HEK293T (cell line): ENCODE measurements around the gene KRTAP5-4.
"Not testable (repeated sequence)": the region's sequence is repeated elsewhere in the genome, so short reads cannot be mapped to it uniquely, and the experiment has no call there.

Experiments
- CTCF ChIA-PET: fragments of 350-600 bp; formaldehyde crosslinking; extraction: SDS; loops from one replicate; lab custom pipeline; 2021; ENCODE audit warnings: antibody characterized with exemption, inconsistent platforms; lab: Yijun Ruan, JAX
- POLR2A ChIA-PET: fragments of 350-600 bp; formaldehyde crosslinking; extraction: SDS; loops from one replicate; lab custom pipeline; 2020; ENCODE audit warnings: antibody characterized with exemption, inconsistent platforms; lab: Yijun Ruan, JAX
- DNase-seq: peaks from one replicate; pipeline ENCODE4 v3.0.0; 2012; ENCODE audit warnings: mixed read lengths; ENCODE audit errors: extremely low spot score
- ARNT ChIP-seq: fragments of 450-650 bp; IDR thresholded peaks from 2 replicates; pipeline ENCODE4 v1.6.1; 2017; ENCODE audit warnings: mild to moderate bottlenecking
- BHLHE40 ChIP-seq: fragments of 450-650 bp; IDR thresholded peaks from 2 replicates; pipeline ENCODE4 v1.6.1; 2016; ENCODE audit warnings: mild to moderate bottlenecking, moderate library complexity, borderline replicate concordance
- CTBP1 ChIP-seq: fragments of 450-650 bp; IDR thresholded peaks from 2 replicates; pipeline ENCODE4 v1.6.1; 2016; ENCODE audit warnings: borderline replicate concordance
- ELF4 ChIP-seq: fragments of 450-650 bp; IDR thresholded peaks from 2 replicates; pipeline ENCODE4 v1.6.1; 2017; ENCODE audit warnings: antibody characterized with exemption
- FOXA1 ChIP-seq: fragments of 450-650 bp; IDR thresholded peaks from 2 replicates; pipeline ENCODE4 v1.6.1; 2016; ENCODE audit warnings: mild to moderate bottlenecking
- FOXK2 ChIP-seq: fragments of 450-650 bp; IDR thresholded peaks from 2 replicates; pipeline ENCODE4 v1.6.1; 2016; ENCODE audit warnings: mild to moderate bottlenecking
- FOXM1 ChIP-seq: fragments of 450-650 bp; IDR thresholded peaks from 2 replicates; pipeline ENCODE4 v1.6.1; 2017; ENCODE audit warnings: mild to moderate bottlenecking, borderline replicate concordance
- HDGF ChIP-seq: fragments of 450-650 bp; IDR thresholded peaks from 2 replicates; pipeline ENCODE4 v1.6.1; 2017; ENCODE audit warnings: antibody characterized with exemption, borderline replicate concordance
- L3MBTL2 ChIP-seq: fragments of 450-650 bp; conservative IDR thresholded peaks from 2 replicates; pipeline ENCODE4 v1.6.1; 2016; ENCODE audit warnings: mild to moderate bottlenecking
- LEF1 ChIP-seq: fragments of 450-650 bp; IDR thresholded peaks from 2 replicates; pipeline ENCODE4 v1.6.1; 2017; ENCODE audit warnings: mild to moderate bottlenecking, borderline replicate concordance
- NFRKB ChIP-seq: fragments of 450-650 bp; IDR thresholded peaks from 2 replicates; pipeline ENCODE4 v1.6.1; 2016; ENCODE audit warnings: mild to moderate bottlenecking, moderate library complexity
- SP1 ChIP-seq: fragments of 450-650 bp; IDR thresholded peaks from 2 replicates; pipeline ENCODE4 v1.6.1; 2017
- SUZ12 ChIP-seq: fragments of 450-650 bp; IDR thresholded peaks from 2 replicates; pipeline ENCODE4 v1.6.1; 2016; ENCODE audit warnings: mild to moderate bottlenecking
- TARDBP ChIP-seq: fragments of 450-650 bp; IDR thresholded peaks from 2 replicates; pipeline ENCODE4 v1.6.1; 2016
- ZNF384 ChIP-seq: fragments of 450-650 bp; IDR thresholded peaks from 2 replicates; pipeline ENCODE4 v1.6.1; 2016
- TF ChIP-seq, protein P1 (sequence below): fragments of 450-650 bp; IDR thresholded peaks from 2 replicates; pipeline ENCODE4 v1.6.1; 2016

Gene KRTAP5-4

DNA sequence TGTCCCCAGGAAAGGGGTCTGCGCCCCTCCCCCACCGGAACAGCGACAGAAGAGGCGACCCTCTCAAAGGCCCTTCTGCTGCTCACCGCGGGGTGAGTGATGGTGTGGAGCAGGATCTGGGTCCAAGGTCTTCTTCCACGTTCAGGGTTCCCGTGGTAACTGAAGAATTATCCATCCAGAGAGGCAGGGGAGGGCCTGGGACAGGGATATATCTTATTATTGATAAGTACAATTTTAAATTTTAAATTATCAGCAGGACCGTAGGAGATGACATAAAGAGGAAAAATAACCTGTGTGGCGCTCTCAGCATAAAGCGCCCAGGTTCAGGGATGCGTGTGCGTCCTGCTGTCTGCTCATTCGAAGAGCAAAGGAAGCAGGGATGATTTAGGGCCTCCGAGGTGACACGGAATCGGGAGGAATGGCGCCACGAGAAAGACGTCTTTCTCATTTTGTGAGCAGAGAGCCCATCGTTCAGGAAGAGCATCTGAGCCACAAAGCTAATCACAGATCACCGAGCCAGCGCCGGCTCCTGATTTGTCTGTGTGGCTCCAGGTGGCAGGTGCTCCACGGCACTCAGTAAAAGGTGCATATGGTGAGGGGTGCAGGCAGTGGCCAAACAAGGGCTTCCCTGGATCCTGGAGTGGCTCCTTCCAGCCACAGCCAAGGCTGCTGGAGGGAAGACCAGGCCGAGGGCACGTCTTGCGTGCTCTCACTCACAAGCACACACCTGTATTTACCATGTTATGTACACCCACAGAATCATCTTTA is 26.9 kb upstream of the KRTAP5-4 start:
- POLR2A ChIA-PET, result no interaction called here
- DNase-seq, result no peak
- CTCF ChIA-PET, result interaction anchor here (1.7 kb wide), 1 partner anchor 503 kb away, joined by 4 read pairs; no protein-coding TSS in a partner anchor
- no peak for TF ChIP-seq SUZ12
- no peak for TF ChIP-seq HDGF
- TF ChIP-seq BHLHE40, result no peak
- TF ChIP-seq CTBP1, result no peak
- no peak for TF ChIP-seq TARDBP
- no peak for TF ChIP-seq FOXA1

DNA sequence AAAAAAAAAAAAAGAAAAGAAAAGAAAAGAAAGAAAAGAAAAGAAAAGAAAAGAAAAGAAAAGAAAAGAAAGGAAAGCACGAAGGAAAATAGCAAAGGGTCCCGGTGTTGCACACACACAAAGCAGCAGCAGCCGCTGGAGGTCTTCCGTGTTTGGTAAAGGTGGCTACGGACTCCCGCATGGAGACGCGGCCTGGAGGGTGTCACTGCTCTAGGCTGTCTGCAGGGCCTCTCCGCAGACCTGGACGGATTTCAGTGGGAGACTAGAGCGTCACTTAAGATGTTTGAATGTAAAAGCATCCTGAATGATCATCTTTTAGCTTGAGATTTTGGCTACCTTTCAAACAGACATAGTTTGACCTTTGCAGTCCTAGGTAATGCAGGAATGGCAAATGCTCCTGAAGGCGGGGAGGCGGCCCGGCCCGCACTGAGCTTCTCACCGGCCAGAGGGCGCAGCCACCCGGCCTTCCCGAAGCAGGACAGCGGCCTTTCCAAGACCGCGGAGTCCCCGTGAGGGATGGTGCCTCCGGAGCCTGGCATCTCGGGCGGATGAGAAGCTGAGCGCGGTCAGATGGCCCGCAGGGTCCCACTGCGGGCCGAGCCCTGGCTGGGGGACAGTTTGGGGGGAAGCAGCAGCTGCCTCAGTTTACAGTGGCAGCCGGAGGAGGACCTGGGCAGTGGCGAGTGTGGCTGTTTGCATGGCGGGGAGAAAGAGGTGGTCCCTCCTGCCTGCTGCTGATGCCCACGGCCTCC is 26.1 kb upstream of the KRTAP5-4 start:
- CTCF ChIA-PET, result interaction anchor here (1.7 kb wide), 1 partner anchor 504 kb away, joined by 4 read pairs; no protein-coding TSS in a partner anchor
- no peak for TF ChIP-seq CTBP1
- no peak for TF ChIP-seq ELF4
- no peak for TF ChIP-seq ZNF384
- TF ChIP-seq FOXM1, result no peak
- no peak for TF ChIP-seq NFRKB
- TF ChIP-seq LEF1, result no peak
- TF ChIP-seq, protein P1, sequence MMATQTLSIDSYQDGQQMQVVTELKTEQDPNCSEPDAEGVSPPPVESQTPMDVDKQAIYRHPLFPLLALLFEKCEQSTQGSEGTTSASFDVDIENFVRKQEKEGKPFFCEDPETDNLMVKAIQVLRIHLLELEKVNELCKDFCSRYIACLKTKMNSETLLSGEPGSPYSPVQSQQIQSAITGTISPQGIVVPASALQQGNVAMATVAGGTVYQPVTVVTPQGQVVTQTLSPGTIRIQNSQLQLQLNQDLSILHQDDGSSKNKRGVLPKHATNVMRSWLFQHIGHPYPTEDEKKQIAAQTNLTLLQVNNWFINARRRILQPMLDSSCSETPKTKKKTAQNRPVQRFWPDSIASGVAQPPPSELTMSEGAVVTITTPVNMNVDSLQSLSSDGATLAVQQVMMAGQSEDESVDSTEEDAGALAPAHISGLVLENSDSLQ, result no peak
- no peak for TF ChIP-seq HDGF
- no peak for TF ChIP-seq FOXA1
- no peak for TF ChIP-seq ARNT
- no peak for TF ChIP-seq FOXK2
- TF ChIP-seq L3MBTL2, result no peak
- TF ChIP-seq SUZ12, result no peak
- TF ChIP-seq TARDBP, result no peak
- TF ChIP-seq BHLHE40, result no peak
- no peak for TF ChIP-seq SP1
- POLR2A ChIA-PET, result no interaction called here
- DNase-seq, result no peak

DNA sequence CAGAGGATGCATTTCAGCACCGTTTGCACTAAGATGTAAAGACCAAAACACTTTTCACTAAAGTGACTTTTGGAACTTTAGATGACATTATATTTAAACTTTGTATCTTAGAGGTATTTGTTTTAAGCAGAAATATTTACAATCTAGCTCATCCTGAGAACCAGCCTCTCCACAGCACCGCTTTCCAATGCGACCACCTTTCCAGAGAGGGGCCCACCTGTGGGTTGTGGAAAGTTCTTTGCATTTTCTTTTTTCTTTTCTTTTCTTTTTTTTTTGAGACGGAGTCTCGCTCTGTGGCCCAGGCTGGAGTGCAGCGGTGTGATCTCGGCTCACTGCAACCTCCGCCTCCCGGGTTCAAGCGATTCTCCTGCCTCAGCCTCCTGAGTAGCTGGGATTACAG is 24.6 kb upstream of the KRTAP5-4 start:
- POLR2A ChIA-PET, DNase-seq: not testable (repeated sequence)
- CTCF ChIA-PET, result interaction anchor here (1.2 kb wide), 1 partner anchor 186 kb away, joined by 3 read pairs; no protein-coding TSS in a partner anchor

DNA sequence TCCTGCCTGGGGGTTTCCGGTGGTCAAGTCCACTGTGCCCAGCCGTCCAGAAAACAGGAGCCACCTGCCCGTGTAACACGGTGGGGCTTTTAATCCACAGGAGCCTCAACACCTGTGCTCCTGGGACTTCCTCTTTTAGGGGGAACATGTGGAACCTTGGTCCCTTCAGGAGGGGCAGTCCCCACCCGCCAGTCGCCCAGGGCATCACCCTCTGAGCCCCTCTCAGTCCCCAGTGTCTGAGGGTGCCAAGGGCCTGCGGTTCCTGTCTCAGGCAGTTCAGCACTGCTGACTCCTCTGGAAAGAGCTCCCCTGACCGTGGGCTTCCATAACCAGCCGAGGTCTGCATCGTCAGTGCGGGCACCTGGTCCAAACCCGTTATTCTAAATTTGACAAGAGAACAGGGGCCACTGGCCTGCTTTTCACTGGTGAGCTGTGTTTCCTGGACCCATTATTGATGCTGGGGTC is 23.5 kb upstream of the KRTAP5-4 start:
- POLR2A ChIA-PET, result interaction anchor here (0.6 kb wide), 1 partner anchor 30 kb away, joined by 3 read pairs; no protein-coding TSS in a partner anchor
- no peak for TF ChIP-seq FOXM1
- TF ChIP-seq TARDBP, result no peak
- no peak for TF ChIP-seq SUZ12
- no peak for TF ChIP-seq FOXK2
- no peak for TF ChIP-seq HDGF
- no peak for DNase-seq
- CTCF ChIA-PET, result interaction anchor here (0.6 kb wide), 1 partner anchor 23 kb away, joined by 3 read pairs; no protein-coding TSS in a partner anchor

DNA sequence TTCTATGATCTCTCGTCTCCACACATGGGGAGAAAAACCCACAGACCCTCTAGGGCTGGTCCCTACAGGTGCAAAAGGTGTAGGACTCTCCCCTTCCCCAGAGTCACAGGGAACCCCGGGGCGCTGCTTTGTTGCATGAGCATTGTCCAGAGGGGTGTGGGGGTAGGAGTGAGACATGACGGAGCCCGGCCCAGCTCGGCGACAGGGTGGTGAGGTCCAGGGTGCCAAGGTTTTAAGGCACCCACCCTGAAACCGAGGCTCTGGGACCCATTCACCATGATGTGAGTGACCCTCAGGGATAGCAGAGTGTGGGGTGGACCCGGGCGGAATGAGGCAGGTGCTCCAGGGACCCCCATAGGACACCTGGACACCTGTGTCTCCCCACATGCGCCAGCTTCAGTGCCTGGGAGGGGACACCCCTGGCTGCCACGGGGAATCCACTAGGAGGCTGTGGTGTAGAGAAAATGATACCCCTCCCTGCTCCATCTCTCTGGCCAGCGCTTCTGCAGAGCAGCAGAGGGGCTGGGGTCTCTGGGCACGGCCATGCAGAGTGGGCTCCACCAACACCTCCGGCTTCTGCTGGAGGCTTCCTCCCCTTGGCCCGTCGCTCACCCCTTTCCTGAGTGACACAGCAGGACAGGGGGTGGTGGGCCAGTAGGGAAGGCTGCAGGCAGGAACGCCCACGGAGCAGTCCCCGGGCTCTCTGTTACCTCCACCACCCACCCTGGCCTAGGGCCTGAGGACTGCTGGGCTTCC is 22.8 kb upstream of the KRTAP5-4 start:
- no peak for DNase-seq
- TF ChIP-seq ARNT, result no peak
- POLR2A ChIA-PET, result no interaction called here
- CTCF ChIA-PET, result interaction anchor here (1.6 kb wide), 1 partner anchor 8 kb away, joined by 5 read pairs; no protein-coding TSS in a partner anchor

DNA sequence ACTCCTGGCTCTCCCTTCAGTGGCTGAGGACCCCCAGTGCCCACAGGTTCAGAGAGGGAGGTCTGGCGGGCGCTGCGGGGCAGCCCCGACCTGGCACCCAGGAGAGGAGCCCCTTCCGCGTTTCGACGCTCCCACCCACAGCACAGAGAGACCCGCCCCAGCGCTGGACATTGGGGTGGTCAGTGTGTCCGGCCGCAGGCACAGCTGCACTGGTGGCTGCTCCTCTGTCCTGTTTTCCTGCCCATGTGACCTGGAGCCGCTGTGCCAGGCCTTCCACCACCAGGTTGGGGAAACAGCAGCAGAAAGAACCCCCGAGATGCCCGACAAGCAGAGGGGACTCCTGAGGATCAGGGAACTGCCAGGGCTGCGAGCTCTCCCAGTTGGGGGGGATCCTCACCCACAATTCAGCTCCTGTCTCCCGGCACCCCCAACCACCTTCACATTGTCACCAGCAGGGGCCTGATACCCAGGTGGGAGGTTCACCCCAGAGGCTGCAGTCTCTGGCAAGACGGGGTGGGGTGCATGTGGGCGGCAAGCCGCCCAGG is 21.3 kb upstream of the KRTAP5-4 start:
- TF ChIP-seq L3MBTL2, result no peak
- TF ChIP-seq, protein P1, result no peak
- TF ChIP-seq SUZ12, result no peak
- no peak for TF ChIP-seq FOXA1
- no peak for TF ChIP-seq TARDBP
- TF ChIP-seq ARNT, result no peak
- no peak for TF ChIP-seq BHLHE40
- TF ChIP-seq ELF4, result no peak
- no peak for TF ChIP-seq LEF1
- CTCF ChIA-PET, result interaction anchor here (1.6 kb wide), 1 partner anchor 9 kb away, joined by 5 read pairs; no protein-coding TSS in a partner anchor
- POLR2A ChIA-PET, result no interaction called here
- DNase-seq, result no peak
